NCI-H2107 treated with DMSO at 0.1 percent for 48 hours (cell line): ENCODE data around the gene DCST1.

Experiments used
- DNase-seq: peaks from one replicate; lab custom pipeline; 2025; ENCODE audit not compliant: unreplicated experiment; lab: John Stamatoyannopoulos, UW

Gene DCST1

GRCh38 chr1:155030899-155031298 is 2.7 kb upstream of the DCST1 start:
- no peak for DNase-seq

GRCh38 chr1:155032886-155033285 is 738 bp upstream of the DCST1 start:
- DNase-seq, result no peak

- no peak for DNase-seq
Observed at GRCh38 chr1:155034318-155035208, 939 bp downstream of the DCST1 start.

- no peak for DNase-seq
Observed at GRCh38 chr1:155035936-155036335, 2.3 kb downstream of the DCST1 start.

- peak; percentile 69 for DNase-seq
Observed at GRCh38 chr1:155037043-155037442, 3.4 kb downstream of the DCST1 start.

GRCh38 chr1:155037851-155038441 is 4.3 kb downstream of the DCST1 start:
- no peak for DNase-seq

GRCh38 chr1:155038602-155039307 is 5.1 kb downstream of the DCST1 start:
- DNase-seq, result no peak

GRCh38 chr1:155039308-155039669 is 5.7 kb downstream of the DCST1 start:
- DNase-seq, result no peak

GRCh38 chr1:155040358-155041093 is 6.9 kb downstream of the DCST1 start:
- no peak for DNase-seq

GRCh38 chr1:155042789-155043188 is 9.2 kb downstream of the DCST1 start:
- no peak for DNase-seq

GRCh38 chr1:155043301-155043702 is 9.7 kb downstream of the DCST1 start:
- DNase-seq, result no peak

GRCh38 chr1:155043793-155044192 is 10.2 kb downstream of the DCST1 start:
- DNase-seq, result no peak

GRCh38 chr1:155044365-155044764 is 10.7 kb downstream of the DCST1 start:
- DNase-seq, result no peak

- peak; percentile 23 for DNase-seq
Observed at GRCh38 chr1:155044812-155045657, 11.4 kb downstream of the DCST1 start.

- DNase-seq, result no peak
Observed at GRCh38 chr1:155048449-155049334, 15.1 kb downstream of the DCST1 start.

GRCh38 chr1:155049651-155050559 is 16.3 kb downstream of the DCST1 start:
- peak; percentile 35 for DNase-seq

- DNase-seq, result peak; percentile 47
Observed at GRCh38 chr1:155050560-155051341, 17.1 kb downstream of the DCST1 start, which contains the start of gene ADAM15. ADAM15 (plus strand) TSS chr1:155051316; CDS start chr1:155051387, 71 bp downstream.
